ENCODE measurements around the gene KRCC1. TPM values are rescaled to one million over a fixed set of nuclear protein-coding genes. Genes with fewer than 3 reads are reported as not detected.

Gene KRCC1
- total RNA-seq, 2 experiments from 2014 or later = 3.0 to 3.2 TPM

DNA sequence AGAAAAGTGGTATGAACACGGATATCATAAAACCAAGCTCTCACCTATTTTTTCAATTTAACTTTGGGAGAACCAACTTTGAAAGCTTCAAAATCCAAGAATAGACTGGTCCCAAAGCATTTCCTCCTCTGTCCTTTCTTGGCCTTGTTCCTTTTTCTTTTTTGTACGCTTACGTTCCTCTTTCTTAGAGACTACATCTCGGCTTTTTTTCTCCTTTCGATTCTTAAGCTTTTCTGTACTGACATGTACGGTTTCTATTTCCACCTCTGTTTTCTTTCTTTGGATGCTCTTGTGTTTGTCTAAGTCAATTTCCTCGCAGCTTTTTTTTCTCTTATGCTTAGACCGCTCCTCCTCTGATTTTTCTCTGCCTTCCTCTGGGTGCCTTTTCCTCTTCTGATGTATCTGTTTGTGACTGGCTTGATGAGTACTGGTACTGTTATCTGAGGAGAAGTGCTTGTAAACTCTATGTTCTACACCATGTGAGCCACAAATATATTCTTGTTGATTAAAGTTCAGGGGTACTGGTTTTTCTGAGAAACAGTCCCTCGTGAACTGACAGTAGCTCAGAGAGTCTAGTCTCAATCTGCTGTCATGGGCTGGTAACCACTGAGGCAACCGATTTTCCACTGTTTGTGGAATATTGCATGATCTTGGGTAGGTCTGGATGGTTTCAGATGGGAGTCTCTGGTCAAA, 27.7 kb downstream of the KRCC1 start:
- Histone ChIP-seq H3K36me3 (ENCODE audit: insufficient read depth, low read length) (peaks cover 36% of the 10 kb centered on the region), H3K27ac (ENCODE audit: low read depth in 1 of 2, low read length in 2 of 2) (no peak overlapping the region), H3K4me3 (ENCODE audit: low read length) (no peak overlapping the region), H3K4me1 (ENCODE audit: insufficient read depth, low read length) (no peaks in the 10 kb centered on the region), H3K27me3 (ENCODE audit: control insufficient read depth in 1 of 2, insufficient read depth in 2 of 2, low read length in 2 of 2) (no peaks in the 10 kb centered on the region), H3K9me3 (ENCODE audit: control insufficient read depth in 1 of 2, insufficient read depth in 1 of 2, low read length in 2 of 2) (no peaks in the 10 kb centered on the region)
- Mint-ChIP-seq H3K27me3 (no peaks in the 10 kb centered on the region), H3K9me3 (no peaks in the 10 kb centered on the region), H3K36me3 (ENCODE audit: low read depth) (peaks cover 51% of the 10 kb centered on the region), H3K4me3 (no peak overlapping the region), H3K27ac (peak overlapping the region; percentile 5), H3K4me1 (ENCODE audit: low read depth) (peaks cover 8% of the 10 kb centered on the region)
- intact Hi-C loops (cut with DNase I, micrococcal nuclease) = no loop called here
- DNase-seq (no peak), ATAC-seq (ENCODE audit: poor library complexity) (no peak)
- ChIA-PET CTCF (no interaction called here), POLR2A (interaction anchor here (0.7 to 1.3 kb wide), 2 partner anchors 9 to 11 kb away, joined by 3 to 4 read pairs; no protein-coding TSS in a partner anchor)
- TF ChIP-seq, protein P1, sequence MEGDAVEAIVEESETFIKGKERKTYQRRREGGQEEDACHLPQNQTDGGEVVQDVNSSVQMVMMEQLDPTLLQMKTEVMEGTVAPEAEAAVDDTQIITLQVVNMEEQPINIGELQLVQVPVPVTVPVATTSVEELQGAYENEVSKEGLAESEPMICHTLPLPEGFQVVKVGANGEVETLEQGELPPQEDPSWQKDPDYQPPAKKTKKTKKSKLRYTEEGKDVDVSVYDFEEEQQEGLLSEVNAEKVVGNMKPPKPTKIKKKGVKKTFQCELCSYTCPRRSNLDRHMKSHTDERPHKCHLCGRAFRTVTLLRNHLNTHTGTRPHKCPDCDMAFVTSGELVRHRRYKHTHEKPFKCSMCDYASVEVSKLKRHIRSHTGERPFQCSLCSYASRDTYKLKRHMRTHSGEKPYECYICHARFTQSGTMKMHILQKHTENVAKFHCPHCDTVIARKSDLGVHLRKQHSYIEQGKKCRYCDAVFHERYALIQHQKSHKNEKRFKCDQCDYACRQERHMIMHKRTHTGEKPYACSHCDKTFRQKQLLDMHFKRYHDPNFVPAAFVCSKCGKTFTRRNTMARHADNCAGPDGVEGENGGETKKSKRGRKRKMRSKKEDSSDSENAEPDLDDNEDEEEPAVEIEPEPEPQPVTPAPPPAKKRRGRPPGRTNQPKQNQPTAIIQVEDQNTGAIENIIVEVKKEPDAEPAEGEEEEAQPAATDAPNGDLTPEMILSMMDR (IDR thresholded peaks at IDR 0.05) = no peak

DNA sequence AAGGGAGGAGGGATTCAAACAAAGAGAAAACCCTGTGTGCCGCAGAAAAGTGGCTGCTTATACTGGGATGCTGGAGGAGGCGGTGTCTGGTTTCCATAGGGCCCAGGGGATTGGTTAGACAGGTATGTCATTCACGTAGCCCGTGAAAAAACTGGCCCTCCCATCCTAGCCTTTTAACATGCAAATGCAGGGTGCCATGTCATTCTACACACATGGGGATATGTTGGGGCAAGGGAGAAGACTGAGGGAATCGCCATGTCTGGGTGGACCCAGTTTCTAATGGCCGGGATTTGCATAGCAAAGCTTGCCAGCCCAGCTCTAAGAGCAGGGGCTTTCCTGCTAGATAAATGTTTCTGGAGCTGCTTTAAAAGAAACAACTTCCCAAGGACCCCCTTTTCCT, 31.1 kb downstream of the KRCC1 start:
- Histone ChIP-seq H3K27me3 (ENCODE audit: control insufficient read depth in 1 of 2, insufficient read depth in 2 of 2, low read length in 2 of 2) (no peaks in the 10 kb centered on the region), H3K27ac (ENCODE audit: low read depth in 1 of 2, low read length in 2 of 2) (no peak overlapping the region), H3K36me3 (ENCODE audit: insufficient read depth, low read length) (peaks cover 20% of the 10 kb centered on the region), H3K4me3 (ENCODE audit: low read length) (no peak overlapping the region), H3K9me3 (ENCODE audit: control insufficient read depth in 1 of 2, insufficient read depth in 1 of 2, low read length in 2 of 2) (no peaks in the 10 kb centered on the region), H3K4me1 (ENCODE audit: insufficient read depth, low read length) (no peaks in the 10 kb centered on the region)
- POLR2A ChIA-PET = interaction anchor here (0.8 kb wide), 1 partner anchor 14 kb away, joined by 4 read pairs; no protein-coding TSS in a partner anchor
- intact Hi-C loops (cut with DNase I, micrococcal nuclease) = no loop called here
- peaks cover 29% of the 10 kb centered on the region for H3K36me3 Mint-ChIP-seq (ENCODE audit: low read depth)
- ATAC-seq (ENCODE audit: poor library complexity) = no peak
- TF ChIP-seq, protein P1 (IDR thresholded peaks at IDR 0.05) = no peak
- CTCF ChIA-PET = interaction anchor here (1.3 kb wide), 1 partner anchor 36 kb away, joined by 3 read pairs; no protein-coding TSS in a partner anchor
- H3K27me3 Mint-ChIP-seq = no peaks in the 10 kb centered on the region
- DNase-seq = no peak
- H3K27ac Mint-ChIP-seq = no peak overlapping the region
- no peak overlapping the region for H3K4me3 Mint-ChIP-seq
- no peaks in the 10 kb centered on the region for H3K9me3 Mint-ChIP-seq
- H3K4me1 Mint-ChIP-seq (ENCODE audit: low read depth) = peaks cover 8% of the 10 kb centered on the region

DNA sequence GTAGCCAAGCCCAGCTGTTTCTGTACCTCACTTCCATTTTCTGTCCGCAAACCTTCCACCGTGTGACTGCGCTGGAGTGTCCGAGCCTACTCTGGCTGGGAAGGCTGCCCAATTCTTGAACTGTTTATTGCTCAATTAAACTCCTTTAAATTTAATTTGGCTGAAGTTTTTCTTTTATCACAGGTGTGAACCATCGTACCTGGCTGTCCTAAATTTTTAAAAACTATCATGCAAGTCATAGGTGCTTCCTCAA, 33.0 kb downstream of the KRCC1 start:
- H3K27me3 ChIP-seq (ENCODE audit: control insufficient read depth in 1 of 2, insufficient read depth in 2 of 2, low read length in 2 of 2) = no peaks in the 10 kb centered on the region
- peaks cover 3% of the 10 kb centered on the region for H3K4me1 Mint-ChIP-seq (ENCODE audit: low read depth)
- intact Hi-C loops (cut with DNase I, micrococcal nuclease) = no loop called here
- ATAC-seq (ENCODE audit: poor library complexity) (no peak), DNase-seq (no peak)
- no peaks in the 10 kb centered on the region for H3K27me3 Mint-ChIP-seq
- H3K4me3 ChIP-seq (ENCODE audit: low read length) = no peak overlapping the region
- TF ChIP-seq, protein P1 (IDR thresholded peaks at IDR 0.05) = no peak
- peaks cover 0 to 7% of the 10 kb centered on the region in 2 experiments for H3K9me3 ChIP-seq (ENCODE audit: control insufficient read depth in 1 of 2, insufficient read depth in 1 of 2, low read length in 2 of 2)
- no peak overlapping the region for H3K27ac Mint-ChIP-seq
- H3K36me3 Mint-ChIP-seq (ENCODE audit: low read depth) = peaks cover 11% of the 10 kb centered on the region
- H3K9me3 Mint-ChIP-seq = no peaks in the 10 kb centered on the region
- CTCF ChIA-PET = no interaction called here
- H3K27ac ChIP-seq (ENCODE audit: low read depth in 1 of 2, low read length in 2 of 2) = no peak overlapping the region
- POLR2A ChIA-PET = no interaction called here
- peaks cover 3% of the 10 kb centered on the region for H3K4me1 ChIP-seq (ENCODE audit: insufficient read depth, low read length)
- H3K36me3 ChIP-seq (ENCODE audit: insufficient read depth, low read length) = peaks cover 9% of the 10 kb centered on the region
- no peak overlapping the region for H3K4me3 Mint-ChIP-seq

All from CD4-positive, alpha-beta T cell (primary cell).